CD4-positive, alpha-beta T cell treated with Interleukin-15 for 4 hours (primary cell): ENCODE data around the gene NRXN3.

Experiments used
- DNase-seq: peaks from one replicate; pipeline ENCODE4 v3.0.0-alpha.2; 2020; ENCODE audit warnings: low spot score

NRXN3 gene

DNA sequence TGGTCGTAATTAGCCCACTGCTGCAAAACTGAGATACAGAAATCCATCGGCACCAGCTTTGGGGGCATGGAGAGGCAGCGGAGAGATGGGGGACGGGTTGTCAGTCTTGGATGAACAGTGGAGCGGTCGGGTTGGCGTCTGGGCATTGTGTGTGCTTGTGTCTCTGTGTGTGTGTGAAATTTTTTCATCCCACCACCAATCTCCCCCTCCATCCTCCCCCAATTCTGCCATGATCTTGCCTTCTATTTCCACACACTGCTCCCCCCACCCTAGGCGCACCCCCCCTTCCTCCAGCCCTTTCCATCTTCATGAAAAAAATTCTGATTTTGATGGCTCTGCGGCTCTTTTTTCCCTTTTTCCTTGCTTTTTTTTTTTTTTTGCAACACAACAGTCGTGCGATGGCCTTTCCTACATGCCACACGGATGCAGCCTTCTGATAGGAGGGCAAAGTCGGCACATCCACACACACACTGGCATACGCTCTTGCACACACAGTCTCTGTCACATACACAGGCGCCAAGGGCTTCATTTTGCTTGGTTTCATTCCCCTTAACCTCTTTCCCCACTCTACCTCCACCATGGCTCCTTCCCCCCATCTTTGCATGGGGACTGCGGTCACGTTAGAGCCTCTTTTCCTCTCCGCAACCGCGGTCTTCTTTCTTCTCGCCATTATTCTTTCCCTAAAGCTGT, 3.3 kb downstream of the NRXN3 start:
- DNase-seq, result no peak

DNA sequence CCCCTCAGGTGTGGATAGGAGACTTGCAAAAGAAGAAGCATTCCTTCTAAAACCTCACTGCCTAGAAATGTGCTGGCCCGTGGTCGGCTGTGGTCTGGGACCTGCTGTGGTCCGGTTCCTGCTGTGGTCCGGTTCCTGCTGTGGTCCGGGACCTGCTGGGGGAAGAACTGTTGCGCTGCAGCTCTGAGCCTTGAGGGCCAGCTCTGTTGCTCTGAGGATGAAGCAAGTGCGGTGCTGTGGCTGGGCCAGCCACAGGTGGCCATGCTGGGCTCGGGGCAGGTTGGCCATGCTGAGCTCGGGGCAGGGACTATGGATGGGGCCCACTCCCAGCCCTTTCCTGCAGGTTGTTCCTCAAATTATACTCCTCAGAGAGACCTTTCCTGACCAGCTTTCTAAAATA, 5.2 kb downstream of the NRXN3 start:
- no peak for DNase-seq

DNA sequence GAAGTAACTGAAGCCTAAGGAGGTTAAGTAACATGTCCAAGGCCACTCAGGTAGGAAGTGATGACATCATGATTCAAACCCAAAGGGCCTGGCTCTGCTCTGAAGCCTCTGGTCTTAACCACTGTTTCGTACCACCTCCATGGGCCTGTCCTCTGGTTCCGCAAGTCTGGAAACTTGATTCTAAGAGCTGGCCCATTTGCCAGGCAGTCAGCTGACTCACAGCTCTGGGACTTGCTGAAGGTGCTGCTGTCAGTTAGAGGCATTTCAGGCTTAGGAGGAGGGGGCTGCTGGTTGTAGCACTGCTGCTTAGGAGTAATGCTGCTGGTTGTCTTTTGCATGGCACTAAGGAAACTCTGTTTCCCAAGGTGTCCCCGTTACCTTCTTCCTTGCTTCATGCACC, 7.9 kb downstream of the NRXN3 start:
- DNase-seq, result no peak

DNA sequence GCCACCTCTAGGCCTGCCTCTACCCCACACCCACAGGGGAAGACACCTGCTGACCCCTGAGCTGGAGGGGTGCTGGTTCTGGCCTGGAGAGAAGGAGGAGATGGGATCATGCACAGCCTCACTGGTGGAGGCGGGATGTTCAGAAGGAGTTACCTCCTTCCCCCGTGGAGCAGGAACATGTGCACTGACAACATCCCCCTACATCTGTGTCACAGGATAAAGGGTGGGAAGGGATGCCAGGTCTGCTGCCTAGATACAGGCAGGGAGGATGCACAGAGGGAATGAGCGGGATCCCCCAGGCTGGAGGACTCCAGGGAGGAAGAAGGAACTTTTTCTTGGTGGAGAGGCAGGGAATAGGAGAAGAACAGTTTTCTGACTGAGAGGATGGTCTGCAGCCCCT, 8.8 kb downstream of the NRXN3 start:
- no peak for DNase-seq

DNA sequence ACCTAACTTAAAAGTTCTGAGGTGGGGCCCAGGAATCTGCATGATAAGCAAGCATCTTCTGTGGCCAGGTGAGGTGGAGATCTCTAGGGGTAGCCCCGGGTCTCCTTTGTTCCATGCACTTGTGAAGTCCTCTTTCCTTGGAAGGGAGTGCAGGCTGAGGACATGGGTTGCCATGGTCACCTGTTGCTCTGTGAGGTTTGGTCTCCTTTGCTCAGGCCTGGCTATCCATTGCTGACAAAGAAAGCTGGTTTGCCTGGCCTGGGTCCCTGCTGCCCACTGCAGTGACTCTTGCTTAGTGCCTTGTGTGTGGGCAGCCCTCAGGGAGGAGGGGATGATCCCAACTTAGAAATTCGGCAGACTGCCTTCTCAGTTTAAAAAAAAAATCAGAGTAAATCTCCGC, 11.1 kb downstream of the NRXN3 start:
- no peak for DNase-seq

DNA sequence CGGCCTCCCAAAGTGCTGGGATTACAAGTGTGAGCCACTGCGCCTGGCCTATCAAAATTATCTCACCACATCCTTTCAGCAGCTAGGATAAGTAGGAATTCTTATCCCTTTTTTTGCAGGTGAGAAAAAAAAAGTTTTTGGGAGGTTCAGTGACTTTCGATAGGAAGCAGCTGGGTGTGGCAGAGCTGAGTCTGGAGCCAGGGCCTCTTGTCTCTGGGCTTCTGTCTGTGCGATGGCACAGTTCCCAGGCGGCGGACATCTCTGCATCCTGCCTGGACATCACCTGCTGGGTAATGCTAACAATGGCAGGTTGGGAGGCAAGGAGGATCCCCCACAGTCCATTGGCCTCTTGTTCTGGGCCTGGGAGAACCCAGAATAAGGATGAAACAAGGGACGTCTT, 12.5 kb downstream of the NRXN3 start:
- no peak for DNase-seq

DNA sequence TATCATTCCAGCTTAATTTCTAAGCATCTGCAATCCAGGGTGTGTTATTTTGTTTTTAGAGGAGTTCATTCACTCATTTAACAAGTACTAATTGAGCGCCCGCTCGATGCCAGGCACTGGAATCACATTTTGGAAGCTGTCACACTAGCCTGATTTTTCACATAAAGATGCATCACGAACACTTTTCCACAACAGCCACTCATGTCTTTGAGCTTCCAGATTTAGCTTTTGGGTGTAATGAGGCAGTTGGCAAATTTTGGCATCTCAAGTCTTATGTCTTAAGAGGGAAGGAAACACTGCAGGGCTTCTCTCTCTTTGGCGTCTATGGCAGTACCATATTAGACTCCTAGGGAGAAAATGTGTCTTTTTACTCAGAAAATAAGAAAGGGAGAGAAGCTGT, 14.0 kb downstream of the NRXN3 start:
- no peak for DNase-seq

DNA sequence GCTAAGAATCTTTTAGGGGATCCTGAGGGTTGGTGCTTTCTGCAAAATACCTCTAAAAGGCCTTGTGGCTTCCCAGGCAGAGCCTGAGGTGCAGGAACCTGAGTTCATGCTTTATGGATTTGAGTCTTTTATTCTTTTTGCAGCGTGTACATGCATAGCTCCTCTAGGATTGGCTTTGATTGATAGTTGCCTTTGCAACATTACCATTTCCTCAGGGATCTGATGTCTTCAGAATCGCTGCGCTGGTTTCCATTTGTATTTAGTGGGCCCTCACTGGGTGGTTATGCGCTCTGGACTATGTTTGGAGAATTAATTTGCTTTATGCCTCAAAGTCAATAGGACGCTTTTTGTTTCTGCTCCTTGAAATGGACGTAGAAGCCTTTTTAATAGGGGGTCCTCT, 16.1 kb downstream of the NRXN3 start:
- DNase-seq, result no peak

DNA sequence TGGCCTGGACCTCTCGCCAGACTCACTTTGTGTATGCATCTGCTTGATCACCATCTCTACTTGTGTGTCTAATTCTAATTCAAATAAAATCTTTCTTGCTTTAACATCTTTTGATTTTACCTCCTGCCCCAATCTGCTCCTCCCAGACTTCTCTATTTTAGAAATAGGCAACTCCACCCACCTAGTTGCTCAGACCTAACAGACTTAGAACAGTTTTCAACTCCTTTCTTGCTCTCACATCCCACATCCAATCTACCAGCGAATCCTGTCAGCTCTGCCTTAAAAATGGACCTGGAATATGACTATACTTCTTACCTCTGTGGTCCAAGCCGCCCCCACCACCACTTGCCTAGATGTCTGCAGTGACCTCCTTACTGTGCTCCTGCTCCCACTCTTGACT, 18.7 kb downstream of the NRXN3 start:
- DNase-seq, result no peak

DNA sequence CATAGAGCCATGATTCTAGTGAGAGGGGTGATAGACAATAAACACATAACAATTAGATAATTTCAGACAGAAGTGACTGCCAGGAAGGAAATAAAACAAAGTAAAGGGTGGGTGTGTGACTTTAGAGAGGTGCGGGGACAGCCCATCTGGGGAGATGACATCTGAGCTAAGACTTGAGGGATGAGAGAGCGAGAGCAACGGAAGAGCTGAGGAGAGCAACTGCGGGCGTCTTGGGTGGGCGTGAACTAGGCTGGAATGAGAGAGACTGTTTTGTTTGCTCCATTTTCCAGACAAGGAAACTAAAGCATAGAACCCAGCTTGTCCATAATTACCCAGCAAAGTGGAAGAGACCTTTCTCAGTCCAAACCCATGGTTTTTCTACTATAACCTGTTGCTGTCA, 25.3 kb downstream of the NRXN3 start:
- no peak for DNase-seq

DNA sequence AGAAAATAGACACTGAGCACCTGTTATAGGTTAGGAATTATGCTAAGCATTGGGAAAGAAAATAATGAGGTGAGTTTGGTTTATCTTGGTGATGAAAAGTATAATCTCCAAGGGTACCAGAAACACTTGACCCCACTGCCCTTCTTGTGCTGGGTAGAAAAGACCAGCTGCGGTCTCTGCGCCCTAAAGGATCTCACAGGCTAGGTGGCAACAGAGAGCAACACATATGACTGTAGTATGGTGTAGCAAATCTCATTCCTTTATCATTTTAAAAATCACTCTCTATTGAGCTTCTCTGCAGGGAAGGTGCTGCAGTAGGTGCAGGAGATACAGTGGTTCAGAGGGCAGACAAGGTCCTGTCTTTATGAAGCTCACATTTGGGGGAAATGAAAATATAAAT, 26.1 kb downstream of the NRXN3 start:
- DNase-seq, result no peak

DNA sequence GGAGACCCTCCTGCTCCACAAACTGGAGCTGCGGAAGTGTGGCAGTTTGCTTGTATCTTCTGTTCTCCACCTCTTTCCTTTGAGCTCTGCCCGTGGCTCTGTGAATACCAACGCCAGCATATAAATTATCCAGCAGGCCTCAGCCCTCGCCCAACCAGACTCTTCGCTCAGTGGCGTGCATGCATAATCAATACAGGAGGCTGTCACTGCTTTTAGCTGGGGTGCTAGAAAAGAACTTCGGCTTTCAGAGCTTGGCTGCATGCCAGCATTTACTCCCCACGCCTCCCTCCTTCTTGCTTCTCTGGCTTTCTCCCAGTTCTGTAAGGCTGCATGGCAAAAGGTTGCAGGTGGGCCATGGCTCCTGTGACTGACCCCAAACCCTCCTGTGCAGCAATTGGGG, 26.9 kb downstream of the NRXN3 start:
- DNase-seq, result no peak

DNA sequence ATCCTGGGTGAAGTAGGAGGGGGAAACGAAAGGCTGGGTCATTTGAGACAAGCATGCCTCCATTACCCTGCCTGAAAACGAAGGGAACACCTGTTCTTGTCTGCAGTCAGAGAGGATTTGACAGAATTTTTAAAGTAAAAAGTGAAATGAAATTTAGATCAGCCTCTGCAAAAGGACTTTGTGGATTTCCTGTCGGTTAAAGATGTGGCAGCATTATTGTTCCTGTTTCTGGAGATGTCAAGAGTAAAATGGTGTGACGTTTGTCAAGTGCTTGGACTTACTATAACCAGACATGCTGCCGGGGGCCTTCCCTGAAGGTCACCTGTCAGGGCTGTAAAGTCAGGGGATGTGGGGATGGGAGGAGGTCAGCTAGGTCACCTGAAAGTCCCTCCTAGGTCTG, 32.0 kb downstream of the NRXN3 start:
- DNase-seq, result no peak

DNA sequence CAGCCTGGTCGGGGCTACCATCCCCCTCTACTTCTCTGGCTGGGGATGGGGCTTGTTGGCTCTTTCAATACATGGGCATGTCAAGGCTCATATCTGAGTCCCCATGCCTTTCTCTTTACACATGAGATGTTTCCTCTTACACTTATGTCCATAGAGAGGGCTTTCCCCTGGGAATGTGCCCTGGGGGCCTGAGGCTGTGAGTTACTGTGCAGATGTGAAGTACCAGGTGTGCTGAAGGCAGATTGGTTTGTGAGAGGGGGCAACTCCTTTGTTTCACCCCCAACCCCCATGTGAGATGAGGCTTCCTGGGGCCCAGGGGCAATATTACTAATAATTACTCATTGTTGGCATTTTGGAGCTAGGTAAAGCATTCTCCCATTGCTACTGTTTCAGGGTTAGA, 32.8 kb downstream of the NRXN3 start:
- no peak for DNase-seq

DNA sequence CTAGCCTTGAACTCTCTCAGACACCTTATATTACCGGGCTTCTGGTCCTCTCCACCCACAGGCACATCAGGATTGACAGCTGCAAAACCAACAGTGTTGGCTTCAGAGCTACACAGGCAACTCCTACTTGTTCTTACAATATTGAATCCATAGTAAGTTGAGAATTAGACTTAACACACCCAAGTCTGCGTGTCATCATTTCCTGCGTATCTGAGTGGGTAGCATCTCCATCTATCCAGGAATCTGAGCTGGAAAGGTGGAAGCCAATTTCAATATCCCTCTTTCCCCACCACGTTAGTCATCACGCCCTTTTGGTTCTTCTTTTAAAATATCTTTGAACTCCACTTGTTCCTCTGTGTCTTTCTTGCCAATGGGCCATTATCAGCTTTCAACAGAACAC, 37.2 kb downstream of the NRXN3 start:
- no peak for DNase-seq

DNA sequence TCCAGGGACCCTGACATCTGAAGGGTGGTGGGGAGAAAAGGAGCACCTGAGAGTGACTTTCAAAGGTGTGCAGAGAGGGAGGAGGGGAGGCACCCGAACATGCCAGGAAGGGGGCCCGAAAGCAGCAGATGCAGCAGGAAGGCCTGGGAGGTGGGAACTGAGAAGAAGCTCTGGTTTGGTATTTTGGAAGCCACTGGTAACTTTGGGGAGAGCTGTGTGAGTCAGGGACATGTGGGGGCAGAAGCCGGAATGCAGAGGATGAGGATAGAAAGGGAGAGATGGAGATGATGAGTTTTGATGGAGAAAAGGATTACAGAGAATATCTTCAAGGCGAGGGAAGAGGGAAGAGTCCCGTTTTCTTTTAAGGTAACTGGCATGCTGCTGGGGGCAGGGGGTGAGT, 50.1 kb downstream of the NRXN3 start:
- DNase-seq, result no peak

DNA sequence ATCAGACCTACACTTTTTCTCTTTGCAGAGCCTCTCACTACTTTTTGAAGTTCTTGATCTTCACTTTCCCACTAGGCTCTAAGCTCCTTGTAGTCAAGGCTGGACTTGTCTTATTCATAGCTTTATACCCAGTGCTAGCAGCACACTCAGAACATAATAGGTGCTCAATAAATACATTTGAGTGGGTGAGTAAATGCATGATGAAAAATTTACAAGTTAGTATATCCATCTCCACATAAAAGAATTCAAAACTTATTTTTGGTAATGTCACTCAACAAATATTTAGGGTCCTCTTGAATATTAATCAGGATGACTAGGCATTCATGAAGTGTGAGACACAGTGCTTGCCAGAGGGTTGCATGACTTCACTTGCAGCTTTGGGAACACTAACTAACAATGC, 52.6 kb downstream of the NRXN3 start:
- DNase-seq, result no peak

DNA sequence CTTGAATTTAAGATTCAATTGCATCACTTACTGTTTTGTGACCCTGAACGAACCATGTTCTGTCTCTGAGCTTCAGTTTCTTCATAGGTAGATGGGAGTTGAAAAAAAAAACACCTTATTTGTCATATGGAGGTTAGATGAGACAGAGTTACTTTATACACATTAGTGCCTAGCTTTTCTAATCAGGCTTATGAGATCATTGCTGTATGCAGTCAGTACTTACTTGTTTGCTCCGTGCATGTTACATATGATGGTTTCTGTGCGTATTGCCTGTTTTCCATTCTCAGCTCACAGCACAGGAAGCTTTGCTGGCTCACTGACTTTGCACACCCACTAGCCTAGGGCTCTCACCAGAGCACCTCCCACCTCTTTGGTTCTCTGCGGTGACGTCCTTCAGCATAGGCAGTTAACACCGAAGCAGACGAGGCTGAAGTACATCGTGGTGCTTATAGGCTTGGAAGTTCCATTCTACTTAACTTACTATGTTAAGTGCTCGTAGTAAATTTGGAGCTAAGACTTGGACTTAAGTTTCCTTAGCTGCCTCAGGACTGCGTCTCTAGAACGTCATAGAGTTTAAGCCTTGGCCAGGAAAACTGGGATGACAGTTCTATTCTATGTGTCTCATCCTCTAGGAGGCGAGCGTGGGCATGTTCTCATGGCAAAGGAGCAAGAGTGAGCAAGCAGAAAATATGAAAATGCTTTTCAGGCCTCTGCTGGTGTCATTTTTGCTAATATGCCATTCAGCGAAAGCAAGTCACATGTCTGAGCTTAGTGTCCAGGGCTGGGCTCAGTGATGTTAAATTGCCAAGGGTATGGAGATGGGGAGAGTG, 57.3 kb downstream of the NRXN3 start:
- DNase-seq, result no peak

DNA sequence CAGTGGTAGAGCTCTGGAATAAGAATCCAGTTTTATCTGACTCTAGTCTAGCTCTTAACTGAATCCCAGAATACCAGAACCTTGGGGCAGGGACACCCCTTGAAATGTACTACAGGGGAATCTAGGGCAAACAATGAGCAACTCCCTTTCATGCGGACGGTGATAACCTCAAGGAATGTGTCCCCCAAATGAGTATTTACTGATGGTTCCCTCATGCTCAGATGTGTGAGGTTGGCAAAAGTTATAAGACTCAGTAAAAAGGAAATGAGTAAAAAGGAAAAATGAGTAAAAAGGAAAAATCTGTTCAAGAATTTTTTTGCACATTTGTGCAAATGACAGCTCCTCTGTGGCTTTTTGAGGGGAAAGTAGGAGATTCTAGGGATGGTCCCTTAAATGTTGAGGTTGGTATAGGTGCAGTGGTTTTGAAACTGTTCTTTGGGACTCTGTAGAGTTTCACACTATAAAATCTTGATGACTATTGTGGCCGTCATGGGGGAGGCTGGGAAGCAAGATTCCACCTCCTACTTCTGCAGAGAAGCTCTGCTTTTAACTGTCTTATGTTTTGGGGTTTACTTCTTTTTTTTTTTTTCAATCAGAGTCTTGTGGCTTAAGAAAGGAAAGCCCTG, 58.6 kb downstream of the NRXN3 start:
- no peak for DNase-seq

DNA sequence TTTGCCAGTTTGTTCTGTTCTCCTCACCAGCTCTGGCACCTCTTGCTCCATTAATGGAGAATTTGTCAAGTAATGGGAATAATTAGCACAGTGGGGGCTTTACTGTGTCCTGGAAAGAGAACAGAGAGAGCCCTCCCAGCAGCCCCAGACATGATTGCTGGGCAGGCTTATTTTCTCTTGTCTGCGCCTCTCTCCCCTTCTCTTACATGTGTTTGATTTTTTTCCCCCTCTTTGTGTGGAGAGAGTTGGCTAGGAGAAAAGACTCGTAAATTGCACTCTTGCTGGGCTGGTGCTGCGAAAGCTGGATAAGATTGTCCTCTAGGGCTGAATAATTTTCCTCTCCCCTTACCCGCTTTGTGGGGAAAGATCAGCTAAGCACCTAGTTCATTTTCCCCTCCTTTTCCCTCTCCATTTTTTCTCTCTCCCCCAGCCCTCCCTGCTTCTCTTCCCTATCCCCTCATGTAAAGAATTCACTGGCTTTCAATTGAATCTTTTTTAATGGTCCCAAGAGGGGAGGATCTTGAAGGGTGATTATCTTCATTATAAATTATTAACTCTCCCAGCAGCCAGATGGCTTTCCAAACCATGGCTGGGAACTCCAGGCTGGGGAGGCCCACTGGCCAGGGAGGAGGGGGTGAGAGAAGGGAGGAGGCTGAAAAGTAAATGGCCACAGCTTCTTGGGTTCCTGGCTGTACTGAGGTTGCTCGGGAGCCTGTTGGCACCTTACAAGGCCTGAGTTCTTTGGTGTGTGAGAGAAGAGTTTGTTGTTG, 62.2 kb downstream of the NRXN3 start:
- DNase-seq, result no peak

DNA sequence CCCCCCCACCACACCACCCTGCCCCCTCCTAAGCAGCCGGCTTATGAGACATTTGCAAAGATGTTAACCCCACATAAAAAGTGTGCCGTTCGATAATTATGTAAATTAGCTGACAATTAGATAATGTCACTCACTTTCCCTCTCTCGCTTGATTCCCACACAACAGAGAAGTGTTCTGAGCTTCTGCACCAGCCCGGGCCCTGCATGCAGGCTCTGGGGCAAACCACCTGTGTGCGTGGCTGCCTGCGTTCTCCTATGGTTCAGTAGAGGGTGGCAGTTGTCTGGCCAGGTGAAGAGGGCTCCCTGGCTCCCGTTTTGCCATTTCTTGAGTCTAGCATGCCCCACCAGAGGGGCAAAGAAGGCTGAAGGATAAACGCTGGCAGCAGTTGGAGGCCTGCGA, 68.0 kb downstream of the NRXN3 start:
- DNase-seq, result no peak

DNA sequence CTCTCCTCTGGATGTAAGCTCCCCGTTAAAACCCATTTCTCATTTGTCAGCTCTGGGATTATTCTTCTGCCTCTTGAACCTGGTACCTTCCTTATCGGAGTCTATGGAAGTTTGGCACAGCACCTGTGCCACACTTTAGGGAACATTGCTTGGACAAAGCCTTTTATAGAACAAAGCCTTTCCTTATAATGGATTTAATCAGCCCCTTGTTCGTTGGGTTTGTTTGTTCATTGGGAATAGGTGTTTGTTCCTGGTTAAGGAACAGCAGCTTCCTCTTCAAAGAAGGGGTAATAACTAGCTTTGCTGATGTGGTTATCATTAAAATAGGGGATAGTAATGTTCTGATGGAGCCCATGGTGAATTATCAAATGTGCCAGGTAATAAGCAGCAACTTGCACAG, 70.4 kb downstream of the NRXN3 start:
- no peak for DNase-seq

DNA sequence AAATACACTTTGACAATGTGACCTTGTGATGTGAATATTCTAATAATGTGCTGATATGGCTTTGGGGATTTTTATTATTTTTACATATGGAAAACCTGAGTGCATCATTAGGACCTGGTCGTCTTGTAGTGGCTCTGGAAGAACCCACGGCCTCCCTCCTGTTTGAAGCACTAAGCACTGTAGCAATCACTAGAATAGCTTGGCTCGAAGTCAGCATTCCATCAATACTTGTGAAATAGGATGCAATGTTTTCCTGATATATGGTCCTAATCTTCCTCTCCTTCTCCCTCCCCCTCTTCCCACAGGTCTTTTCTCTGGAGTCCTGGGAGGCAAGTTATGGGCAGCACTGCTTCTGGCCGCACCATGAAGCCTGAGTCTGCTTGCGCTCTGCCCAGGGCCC, 71.9 kb downstream of the NRXN3 start:
- DNase-seq, result no peak
